Measurements from ENCODE around the gene MAPK8. TPM values are rescaled to one million over a fixed set of nuclear protein-coding genes. Genes with fewer than 3 reads are reported as not detected.

Gene MAPK8
- polyA plus RNA-seq, 1 experiment, result 75.6 TPM

- TF ChIP-seq CTCF (IDR thresholded peaks at IDR 0.05; ENCODE audit: low read depth, low read length), result no peak
- H3K27ac ChIP-seq (ENCODE audit: low read depth, low read length), result no peak overlapping the region
- POLR2A ChIA-PET, result no interaction called here
- DNase-seq (ENCODE audit: low read depth, low spot score), result no peak
- H3K4me3 ChIP-seq (ENCODE audit: low read depth, low read length), result no peak overlapping the region
- no peaks in the 10 kb centered on the region; the same call in 1 of the 2 replicates for H3K9me3 ChIP-seq (ENCODE audit: control insufficient read depth, insufficient read depth, low read length)
- no peaks in the 10 kb centered on the region for H3K27me3 ChIP-seq (ENCODE audit: control insufficient read depth, insufficient read depth, low read length)
- CTCF ChIA-PET, result no interaction called here
Observed at GRCh38 chr10:48474765-48475365, 168.4 kb downstream of the MAPK8 start.

- no peak overlapping the region for H3K4me3 ChIP-seq (ENCODE audit: low read depth, low read length)
- ChIA-PET CTCF (no interaction called here), POLR2A (no interaction called here)
- H3K27me3 ChIP-seq (ENCODE audit: control insufficient read depth, insufficient read depth, low read length), result no peaks in the 10 kb centered on the region
- no peaks in the 10 kb centered on the region; the same call in 1 of the 2 replicates for H3K9me3 ChIP-seq (ENCODE audit: control insufficient read depth, insufficient read depth, low read length)
- no peak overlapping the region for H3K27ac ChIP-seq (ENCODE audit: low read depth, low read length)
- DNase-seq (ENCODE audit: low read depth, low spot score), result no peak
- no peak for TF ChIP-seq CTCF (IDR thresholded peaks at IDR 0.05; ENCODE audit: low read depth, low read length)
Observed at GRCh38 chr10:48475943-48476278, 169.4 kb downstream of the MAPK8 start.

- Histone ChIP-seq H3K9me3 (ENCODE audit: control insufficient read depth, insufficient read depth, low read length) (no peaks in the 10 kb centered on the region; the same call in 1 of the 2 replicates), H3K27ac (ENCODE audit: low read depth, low read length) (no peak overlapping the region), H3K4me3 (ENCODE audit: low read depth, low read length) (no peak overlapping the region), H3K27me3 (ENCODE audit: control insufficient read depth, insufficient read depth, low read length) (no peaks in the 10 kb centered on the region)
- CTCF ChIA-PET, result no interaction called here
- TF ChIP-seq CTCF (IDR thresholded peaks at IDR 0.05; ENCODE audit: low read depth, low read length), result no peak
- DNase-seq (ENCODE audit: low read depth, low spot score), result no peak
- POLR2A ChIA-PET, result no interaction called here
Observed at GRCh38 chr10:48476279-48476982, 170.0 kb downstream of the MAPK8 start.

GRCh38 chr10:48477141-48477540 lies 170.7 kb downstream of the MAPK8 start:
- DNase-seq (ENCODE audit: low read depth, low spot score), result no peak
- CTCF ChIA-PET, result no interaction called here
- no peaks in the 10 kb centered on the region for H3K27me3 ChIP-seq (ENCODE audit: control insufficient read depth, insufficient read depth, low read length)
- POLR2A ChIA-PET, result no interaction called here
- TF ChIP-seq CTCF (IDR thresholded peaks at IDR 0.05; ENCODE audit: low read depth, low read length), result no peak
- H3K4me3 ChIP-seq (ENCODE audit: low read depth, low read length), result no peak overlapping the region
- H3K9me3 ChIP-seq (ENCODE audit: control insufficient read depth, insufficient read depth, low read length), result no peaks in the 10 kb centered on the region; the same call in 1 of the 2 replicates
- H3K27ac ChIP-seq (ENCODE audit: low read depth, low read length), result no peak overlapping the region

- H3K27ac ChIP-seq (ENCODE audit: low read depth, low read length), result no peak overlapping the region
- H3K4me3 ChIP-seq (ENCODE audit: low read depth, low read length), result no peak overlapping the region
- no peaks in the 10 kb centered on the region; the same call in 1 of the 2 replicates for H3K9me3 ChIP-seq (ENCODE audit: control insufficient read depth, insufficient read depth, low read length)
- ChIA-PET CTCF (no interaction called here), POLR2A (no interaction called here)
- DNase-seq (ENCODE audit: low read depth, low spot score), result no peak
- no peak for TF ChIP-seq CTCF (IDR thresholded peaks at IDR 0.05; ENCODE audit: low read depth, low read length)
- H3K27me3 ChIP-seq (ENCODE audit: control insufficient read depth, insufficient read depth, low read length), result no peaks in the 10 kb centered on the region
Observed at GRCh38 chr10:48477616-48478015, 171.1 kb downstream of the MAPK8 start.

Measured in AG04450 (cell line).